K562 (cell line): ENCODE results near the gene PPARD. TPM values are rescaled to one million over a fixed set of nuclear protein-coding genes. Genes with fewer than 3 reads are reported as not detected.

Experiments
- ATAC-seq: fragments of 200-7000 bp; cut with Tn5 transposase; 3 replicates; pipeline ENCODE4 v1.9.1; 2020; ENCODE audit warnings: moderate library complexity
- BruUV-seq: library from RNA; stranded (reverse); fragments of 400-500 nt; replicated peaks from 2 replicates; lab custom pipeline; 2021; lab: Mats Ljungman, UMichigan
- CTCF ChIA-PET: fragments of 300-600 bp; formaldehyde crosslinking; extraction: SDS; loops from one replicate; lab custom pipeline; 2021; ENCODE audit warnings: low intra/inter-chr PET ratio; lab: Yijun Ruan, JAX
- POLR2A ChIA-PET: fragments of 300-600, 350-650 bp; sonication (Branson Sonifier 250); formaldehyde crosslinking; extraction: SDS; loops from one replicate; lab custom pipeline; 2021; ENCODE audit warnings: antibody characterized with exemption, inconsistent platforms; lab: Yijun Ruan, JAX
- DNase-seq, 4 experiments: peaks; one replicate each; pipeline versions ENCODE4 v3.0.0 to v3.0.0-alpha.2; 2011 to 2018; ENCODE audit warnings: low spot score in 3 of 4, mixed read lengths in 3 of 4; ENCODE audit errors: extremely low read depth in 1 of 4
- FAIRE-seq: peaks from 2 replicates; lab custom pipeline; 2011; peaks lifted over from hg19 to GRCh38; lab: Jason Lieb, UNC
- H2AFZ ChIP-seq: 2 replicates; pipeline ENCODE4 v1.6.0; 2011; ENCODE audit warnings: low read depth, low read length, control low read depth, inconsistent platforms
- H3K27ac ChIP-seq: fragments of 200-600 bp; 3 replicates; pipeline ENCODE4 v1.8.0; 2011; ENCODE audit warnings: low read depth, mild to moderate bottlenecking, control low read depth, inconsistent platforms, low read length, moderate library complexity, mixed read lengths; ENCODE audit errors: extremely low read depth
- H3K27me3 ChIP-seq, 2 experiments: fragments of 300-600 bp in 1 of 2; 2 replicates in 1 of 2; 3 replicates in 1 of 2; pipeline versions ENCODE4 v1.6.0 to v1.8.0; 2011; ENCODE audit warnings: inconsistent platforms in 2 of 2, low read length in 2 of 2, mild to moderate bottlenecking in 1 of 2, mixed read lengths in 1 of 2, moderate library complexity in 1 of 2; ENCODE audit not compliant: control insufficient read depth in 2 of 2, insufficient read depth in 2 of 2
- H3K36me3 ChIP-seq: fragments of 300-600 bp; 3 replicates; pipeline ENCODE4 v1.8.0; 2011; ENCODE audit warnings: mild to moderate bottlenecking, low read length, inconsistent platforms; ENCODE audit not compliant: control insufficient read depth, insufficient read depth
- H3K4me1 ChIP-seq, 2 experiments: fragments of 200-600 bp in 1 of 2; replicated peaks in 1 of 2; 2 replicates in 1 of 2; 3 replicates in 1 of 2; pipeline versions ENCODE4 v1.5.1 to v1.8.0; 2011; ENCODE audit warnings: inconsistent platforms in 2 of 2, low read length in 2 of 2, mild to moderate bottlenecking in 1 of 2, mixed read lengths in 1 of 2, moderate library complexity in 1 of 2; ENCODE audit not compliant: control insufficient read depth in 2 of 2, insufficient read depth in 2 of 2
- H3K4me2 ChIP-seq: 2 replicates; pipeline ENCODE4 v1.6.1; 2011; ENCODE audit warnings: low read length, control low read depth, inconsistent platforms, mixed read lengths; ENCODE audit not compliant: insufficient read depth
- H3K4me3 ChIP-seq: fragments of 200-600 bp; sonication (generic), shearing (Covaris generic); 2 replicates; pipeline ENCODE4 v1.5.1; 2016; ENCODE audit warnings: control low read depth, inconsistent platforms
- H3K79me2 ChIP-seq: fragments of 200-600 bp; 3 replicates; pipeline ENCODE4 v1.8.0; 2011; ENCODE audit warnings: low read length, inconsistent platforms; ENCODE audit not compliant: control insufficient read depth, insufficient read depth
- H3K9ac ChIP-seq, 2 experiments: 2 replicates each; pipeline versions ENCODE4 v1.6.0 to v1.6.1; 2011; ENCODE audit warnings: low read depth in 2 of 2, low read length in 2 of 2, control low read depth in 1 of 2, inconsistent platforms in 1 of 2, mild to moderate bottlenecking in 1 of 2, mixed read lengths in 1 of 2; ENCODE audit not compliant: insufficient read depth in 1 of 2
- H3K9me1 ChIP-seq: one replicate; pipeline ENCODE4 v1.6.0; 2011; ENCODE audit warnings: inconsistent platforms, mild to moderate bottlenecking, low read length, moderate library complexity; ENCODE audit not compliant: control insufficient read depth, insufficient read depth
- H3K9me3 ChIP-seq: replicated peaks from 2 replicates; pipeline ENCODE4 v1.5.1; 2011; ENCODE audit warnings: low read depth, low read length, inconsistent platforms; ENCODE audit not compliant: control insufficient read depth, insufficient read depth
- H4K20me1 ChIP-seq: replicated peaks from 2 replicates; pipeline ENCODE4 v1.6.1; 2011; ENCODE audit warnings: low read length, inconsistent platforms, mixed read lengths; ENCODE audit not compliant: control insufficient read depth, insufficient read depth
- HEY1 ChIP-seq: fragments of 250-450 bp; sonication (Bioruptor Pico); IDR thresholded peaks from 2 replicates; pipeline ENCODE4 v1.5.0; 2020; ENCODE audit warnings: mild to moderate bottlenecking, moderate library complexity, borderline replicate concordance
- KDM1A ChIP-seq, 2 experiments: fragments of 450-650 bp; IDR thresholded peaks; 2 replicates each; pipeline ENCODE4 v1.6.1; 2016; ENCODE audit warnings: mild to moderate bottlenecking in 2 of 2
- SRSF9 ChIP-seq: fragments of 200-400 bp; formaldehyde crosslinking; IDR thresholded peaks from 2 replicates; pipeline ENCODE4 v1.6.1; 2017; ENCODE audit warnings: low read depth, low read length, borderline replicate concordance
- YY1 ChIP-seq, 3 experiments: IDR thresholded peaks; 2 replicates each; pipeline ENCODE4 v1.6.1; 2011; ENCODE audit warnings: low read length in 2 of 3, mild to moderate bottlenecking in 2 of 3, moderate library complexity in 2 of 3, borderline replicate concordance in 1 of 3, control low read depth in 1 of 3, low read depth in 1 of 3; ENCODE audit not compliant: insufficient read depth in 3 of 3, insufficient replicate concordance in 2 of 3, control insufficient read depth in 1 of 3, insufficient read length in 1 of 3; ENCODE audit errors: extremely low read depth in 1 of 3
- ZNF354B ChIP-seq: fragments of 250-450 bp; sonication (Bioruptor Pico); IDR thresholded peaks from 2 replicates; pipeline ENCODE4 v1.4.0; 2020
- WGBS: fragments of 100-300 bp; shearing (Covaris generic); methylation state at CpG from one replicate; pipeline ENCODE4 v1.1.6; 2016; ENCODE audit warnings: low coverage, mixed read lengths; ENCODE audit not compliant: insufficient coverage; ENCODE audit errors: missing lambda C conversion rate; 5-methylcytosine and 5-hydroxymethylcytosine counted together
- in situ Hi-C: fragments of 300-500 bp; cut with MboI; formaldehyde crosslinking; loops from 4 replicates; pipeline ENCODE4 v1.15.0; 2018; ENCODE audit warnings: inconsistent platforms, mixed read lengths
- intact Hi-C: fragments of 100-400 bp; cut with micrococcal nuclease; formaldehyde crosslinking; loops from 2 replicates; pipeline ENCODE4 v1.14.2; 2022
- polyA plus RNA-seq, 8 experiments: library from polyadenylated mRNA; depleted of rRNA in 4 of 8; stranded (reverse) in 5 of 8; unstranded in 3 of 8; fragments of >200 nt; fragmentation: Nextera tagmentation in 2 of 8; fragmentation: Illumina TruSeq in 1 of 8; extraction: Ambion mirVana in 2 of 8; extraction: Trizol in 1 of 8; gene quantifications; 2 replicates each; pipeline versions ENCODE4 v1.2.1 to v1.2.3, GENCODE V29; 2011 to 2014; ENCODE audit warnings: inconsistent platforms in 1 of 8, missing spikeins in 1 of 8
- total RNA-seq, 7 experiments: library from RNA; depleted of rRNA in 6 of 7; stranded (reverse); fragments of >200 nt in 6 of 7; fragmentation: Illumina TruSeq in 2 of 7; extraction: Trizol in 2 of 7; gene quantifications; 2 replicates each; pipeline versions ENCODE4 v1.2.1 to v1.2.3, GENCODE V29; 2011 to 2021; ENCODE audit warnings: low replicate concordance in 1 of 7

The PPARD gene
- total and polyA plus RNA-seq, 9 of the 15 experiments (the other 6 are each of a cell fraction or from before 2014, with no cell fraction given), result 0.14 to 13.2 (median 3.8) TPM

DNA sequence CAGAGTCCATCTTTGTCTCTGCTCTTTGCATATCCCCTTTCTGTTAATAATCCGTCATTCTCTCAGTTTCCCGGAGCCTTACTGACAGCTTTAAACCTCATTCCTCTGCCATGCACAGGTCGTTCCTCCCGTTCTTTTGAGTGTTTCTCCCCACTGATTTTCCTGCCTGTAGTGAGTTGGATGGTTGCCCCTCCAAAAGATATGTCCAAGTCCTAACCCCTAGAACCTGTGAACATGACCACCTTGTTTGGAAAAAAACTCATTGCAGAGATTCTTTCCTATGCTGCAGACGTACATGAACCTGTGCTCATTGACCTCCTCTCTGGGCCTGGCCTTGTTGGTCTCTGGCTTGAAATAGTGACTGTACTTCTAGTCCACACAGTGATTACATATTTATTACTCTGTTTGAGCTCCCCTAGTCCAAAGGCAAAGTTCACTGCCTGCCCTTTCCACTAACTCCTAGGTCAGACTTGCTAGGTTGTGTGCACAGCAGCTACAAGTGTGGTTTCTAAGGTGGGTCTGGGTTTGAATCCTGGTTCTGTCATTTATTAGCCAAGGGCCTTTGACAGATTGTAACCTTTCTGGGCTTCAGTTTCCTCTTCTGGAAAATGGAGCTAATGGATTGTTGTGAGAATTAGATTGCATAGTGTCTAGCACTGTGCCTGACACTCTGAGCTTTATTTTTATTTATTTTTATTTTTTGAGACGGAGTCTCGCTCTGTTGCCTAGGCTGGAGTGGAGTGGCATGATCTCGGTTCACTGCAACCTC, 29.3 kb downstream of the PPARD start:
- no peak for DNase-seq
- Histone ChIP-seq H2AFZ (no peak overlapping the region; the same call in 1 of the 2 replicates), H3K4me1 (peaks cover 13 to 50% of the 10 kb centered on the region in 2 experiments), H3K9me3 (no peaks in the 10 kb centered on the region), H3K4me2 (no peak overlapping the region), H3K27ac (peak overlapping the region; percentile 16; the same call in 1 of the 3 replicates), H3K4me3 (no peak overlapping the region), H3K79me2 (peaks cover 26% of the 10 kb centered on the region; the same call in 2 of the 3 replicates), H3K9me1 (no peaks in the 10 kb centered on the region), H3K27me3 (no peaks in the 10 kb centered on the region), H4K20me1 (peaks cover 8% of the 10 kb centered on the region; the same call in 1 of the 2 replicates), H3K9ac (peak overlapping the region in 1 of 2 experiments; percentile 17; a peak in 1 of 4 replicates), H3K36me3 (no peaks in the 10 kb centered on the region; the same call in 2 of the 3 replicates)
- no TSS peak for BruUV-seq
- TF ChIP-seq KDM1A (IDR thresholded peaks at IDR 0.05) (no peak), SRSF9 (no peak), ZNF354B (CRISPR knock-in tag) (no peak), HEY1 (CRISPR knock-in tag) (no peak), YY1 (IDR thresholded peaks at IDR 0.05; ENCODE audit: borderline replicate concordance in 1 of 3, control insufficient read depth in 1 of 3, extremely low read depth in 1 of 3, insufficient read depth in 3 of 3, insufficient read length in 1 of 3, insufficient replicate concordance in 2 of 3, low read depth in 1 of 3, low read length in 2 of 3) (no peak)
- WGBS, result 75% methylated on average over 8 of the region's 8 CpGs
- no peak for FAIRE-seq
- ChIA-PET CTCF (no interaction called here), POLR2A (interaction anchor here (0.7 to 1.5 kb wide), 10 partner anchors 8 to 108 kb away, joined by 3 to 5 read pairs (median 3); no protein-coding TSS in a partner anchor)
- in situ Hi-C loops, result no loop called here
- intact Hi-C loops, result no loop called here
- ATAC-seq, result no peak
